Measurements from ENCODE around the gene NOX5. TPM values are rescaled to one million over a fixed set of nuclear protein-coding genes. Genes with fewer than 3 reads are reported as not detected.

The NOX5 gene, protein sequence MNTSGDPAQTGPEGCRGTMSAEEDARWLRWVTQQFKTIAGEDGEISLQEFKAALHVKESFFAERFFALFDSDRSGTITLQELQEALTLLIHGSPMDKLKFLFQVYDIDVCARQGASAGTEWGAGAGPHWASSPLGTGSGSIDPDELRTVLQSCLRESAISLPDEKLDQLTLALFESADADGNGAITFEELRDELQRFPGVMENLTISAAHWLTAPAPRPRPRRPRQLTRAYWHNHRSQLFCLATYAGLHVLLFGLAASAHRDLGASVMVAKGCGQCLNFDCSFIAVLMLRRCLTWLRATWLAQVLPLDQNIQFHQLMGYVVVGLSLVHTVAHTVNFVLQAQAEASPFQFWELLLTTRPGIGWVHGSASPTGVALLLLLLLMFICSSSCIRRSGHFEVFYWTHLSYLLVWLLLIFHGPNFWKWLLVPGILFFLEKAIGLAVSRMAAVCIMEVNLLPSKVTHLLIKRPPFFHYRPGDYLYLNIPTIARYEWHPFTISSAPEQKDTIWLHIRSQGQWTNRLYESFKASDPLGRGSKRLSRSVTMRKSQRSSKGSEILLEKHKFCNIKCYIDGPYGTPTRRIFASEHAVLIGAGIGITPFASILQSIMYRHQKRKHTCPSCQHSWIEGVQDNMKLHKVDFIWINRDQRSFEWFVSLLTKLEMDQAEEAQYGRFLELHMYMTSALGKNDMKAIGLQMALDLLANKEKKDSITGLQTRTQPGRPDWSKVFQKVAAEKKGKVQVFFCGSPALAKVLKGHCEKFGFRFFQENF
- 0.15 TPM in 1 of 2 replicates, not detected in the other for total RNA-seq

GRCh38 chr15:69014454-69014853 is at the start of gene NOX5:
NOX5 (plus strand) TSS chr15:69014695; CDS start chr15:69014736, 41 bp downstream.

Other genes with a start within 250 kb of the NOX5 start
- 65.2 and 80.1 TPM in 2 replicates for gene ANP32A, start 193.8 kb upstream of the NOX5 start, total RNA-seq
- 3.7 and 4.2 TPM in 2 replicates for gene SPESP1, start 84.2 kb upstream of the NOX5 start, total RNA-seq
- 15.3 and 19.0 TPM in 2 replicates for gene GLCE, start 145.9 kb downstream of the NOX5 start, total RNA-seq